NCI-H510A (cell line): ENCODE data around the gene CDC20B.
"Not testable (repeated sequence)": the region's sequence is repeated elsewhere in the genome, so short reads cannot be mapped to it uniquely, and the experiment has no call there.

Experiments used
- DNase-seq: peaks from one replicate; lab custom pipeline; 2025; lab: John Stamatoyannopoulos, UW

The CDC20B gene

DNA sequence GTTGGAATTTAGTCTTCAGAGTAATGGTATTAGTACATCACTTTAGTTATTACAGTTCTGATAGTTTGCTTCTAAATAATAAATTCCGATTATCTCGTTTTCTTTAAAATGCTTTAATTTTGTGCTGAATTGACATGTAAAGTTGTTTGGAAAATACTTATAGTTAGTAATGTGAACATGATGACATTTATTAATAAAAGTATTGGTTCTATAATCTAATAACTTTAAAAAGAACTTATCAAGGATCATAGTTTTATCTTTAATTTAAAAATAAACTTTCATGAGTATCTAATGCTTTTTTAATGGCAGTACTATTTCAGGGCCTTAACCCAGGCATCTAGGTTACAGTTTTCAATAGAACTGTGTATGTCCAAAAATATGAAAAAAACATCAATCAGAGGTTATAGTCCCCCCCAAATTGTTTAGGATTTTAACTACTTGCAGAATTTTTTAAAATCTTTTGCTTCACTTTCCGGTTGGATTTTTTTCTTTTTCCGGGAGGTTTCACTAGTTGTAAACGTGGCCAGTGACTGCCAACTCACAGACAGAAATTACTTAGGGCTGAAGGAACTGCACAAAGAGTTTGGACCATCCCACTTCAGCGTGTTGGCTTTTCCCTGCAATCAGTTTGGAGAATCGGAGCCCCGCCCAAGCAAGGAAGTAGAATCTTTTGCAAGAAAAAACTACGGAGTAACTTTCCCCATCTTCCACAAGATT, 12.3 kb downstream of the CDC20B start:
- DNase-seq: no peak

DNA sequence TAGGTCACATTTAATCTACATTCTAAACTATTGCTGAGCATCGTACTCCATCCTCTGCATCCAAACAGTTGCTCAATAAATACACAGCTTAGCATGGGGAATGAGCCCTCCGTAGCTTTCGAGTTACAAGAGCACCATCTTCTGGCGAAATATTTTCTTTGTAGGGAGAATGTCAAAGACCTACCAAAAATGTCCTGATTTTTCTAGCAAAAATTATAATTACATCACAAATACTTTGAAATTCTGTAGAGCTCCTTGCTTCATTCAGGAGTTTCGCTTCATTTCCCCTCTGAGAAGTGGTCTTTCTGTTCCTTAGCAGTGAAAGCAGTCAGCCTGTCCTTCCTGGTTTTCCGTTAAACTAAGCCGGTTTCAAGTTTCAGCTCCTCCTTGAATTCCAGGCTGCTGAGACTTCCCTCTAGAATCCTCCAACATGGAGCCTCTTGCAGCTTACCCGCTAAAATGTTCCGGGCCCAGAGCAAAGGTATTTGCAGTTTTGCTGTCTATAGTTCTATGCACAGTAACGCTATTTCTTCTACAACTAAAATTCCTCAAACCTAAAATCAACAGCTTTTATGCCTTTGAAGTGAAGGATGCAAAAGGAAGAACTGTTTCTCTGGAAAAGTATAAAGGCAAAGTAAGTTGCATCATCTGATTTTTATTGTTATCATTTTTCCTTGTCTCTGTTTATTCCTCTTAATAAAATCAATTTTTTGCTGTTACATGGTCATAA, 13.0 kb downstream of the CDC20B start, which contains the start of gene GPX8:
Gene GPX8, plus strand, starts transcription at position 409 of the 730 bp plus-strand sequence. Its CDS starts 22 bp downstream, at position 431.
- DNase-seq: no peak

DNA sequence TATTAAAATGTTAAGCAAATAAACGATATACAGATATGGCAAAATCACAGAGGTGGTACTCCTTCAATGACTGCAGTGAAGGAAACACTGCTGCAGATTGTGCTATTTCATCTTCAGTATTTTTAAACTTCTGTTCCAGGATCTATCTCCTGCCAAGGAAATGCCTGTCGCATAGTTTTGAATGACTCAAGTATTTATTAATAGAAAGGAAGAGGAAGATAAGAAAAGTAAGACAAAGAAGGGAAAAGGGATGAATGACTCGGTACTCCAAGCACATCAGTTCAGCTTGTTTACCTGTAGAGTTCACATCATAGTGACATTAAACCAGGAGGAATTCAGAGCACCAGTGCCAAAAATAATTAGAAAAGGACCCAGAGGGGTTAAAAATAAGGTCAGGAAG, 18.1 kb downstream of the CDC20B start:
- no peak for DNase-seq

DNA sequence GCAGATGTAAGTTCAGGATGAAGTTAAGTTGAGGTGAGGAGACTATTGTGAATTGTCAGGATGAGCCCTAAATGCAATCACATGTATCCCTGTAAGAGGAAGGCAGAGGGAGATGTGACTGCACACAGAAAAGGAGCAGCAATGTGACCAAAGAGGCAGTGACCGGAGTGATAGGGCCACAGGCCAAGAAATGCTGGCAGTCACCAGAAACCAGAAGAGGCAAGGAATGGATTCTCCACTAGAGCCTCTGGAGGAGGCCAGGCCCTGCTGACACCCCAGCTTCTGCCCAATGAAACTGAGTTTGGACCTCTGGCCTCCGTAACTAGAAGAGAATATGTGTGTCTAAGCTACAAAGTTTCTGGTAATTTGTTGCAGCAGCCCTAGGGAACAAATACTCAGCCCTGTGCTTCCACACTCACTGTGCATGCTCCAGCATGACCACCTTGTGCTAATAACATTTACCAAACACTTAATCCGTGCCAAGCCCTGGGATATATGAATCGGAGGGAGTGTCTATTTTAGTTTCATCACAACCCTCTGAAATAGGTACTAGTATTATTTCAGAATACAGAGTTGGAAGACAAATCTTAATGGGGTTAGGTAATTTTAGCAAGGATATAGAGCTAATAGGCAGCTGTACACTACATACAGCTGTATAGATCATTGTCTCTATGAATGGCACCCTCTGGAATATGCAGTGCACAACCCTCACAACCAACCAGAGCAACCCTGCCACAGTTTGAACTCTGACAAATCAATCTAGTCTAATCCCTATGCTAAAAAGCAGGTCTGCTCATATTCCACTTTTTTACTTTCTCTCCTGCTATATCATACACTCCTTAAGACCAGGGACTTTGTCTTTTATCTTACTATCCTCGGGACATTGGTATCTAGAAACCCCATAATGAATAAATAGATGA, 20.8 kb downstream of the CDC20B start:
- no peak for DNase-seq

DNA sequence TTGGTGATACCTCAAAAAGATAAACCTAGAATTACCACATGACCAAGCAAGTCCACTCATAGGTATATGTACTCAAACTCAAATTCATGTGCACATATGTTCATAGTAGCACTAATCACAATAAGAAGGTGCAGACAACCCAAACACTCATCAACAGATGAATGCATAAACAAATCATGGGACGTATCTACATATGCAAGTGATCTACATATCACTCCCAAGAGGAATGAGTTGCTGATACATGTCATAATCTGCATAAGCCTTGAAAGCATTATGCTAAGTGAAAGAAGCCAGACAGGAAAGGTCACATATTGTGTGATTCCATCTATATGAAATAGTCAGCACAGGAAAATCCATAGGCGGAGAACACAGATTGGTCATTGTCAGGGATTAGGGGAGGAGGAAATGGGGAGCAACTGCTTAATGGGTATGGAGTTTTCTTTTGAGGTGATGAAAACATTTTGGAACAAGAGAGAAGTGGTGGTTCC, 23.6 kb downstream of the CDC20B start:
- no peak for DNase-seq

GRCh38 chr5:55146543-55147151, 26.3 kb downstream of the CDC20B start:
- peak; percentile 30 for DNase-seq

- DNase-seq: no peak
Observed at GRCh38 chr5:55146080-55146479, 26.9 kb downstream of the CDC20B start.

- DNase-seq: no peak
Observed at GRCh38 chr5:55143624-55144023, 29.4 kb downstream of the CDC20B start.

GRCh38 chr5:55141945-55142690, 30.9 kb downstream of the CDC20B start:
- DNase-seq: no peak

- DNase-seq: no peak
Observed at GRCh38 chr5:55140908-55141665, 31.9 kb downstream of the CDC20B start.

- no peak for DNase-seq
Observed at GRCh38 chr5:55136521-55136920, 36.5 kb downstream of the CDC20B start.

GRCh38 chr5:55134053-55134722, 38.8 kb downstream of the CDC20B start:
- no peak for DNase-seq

GRCh38 chr5:55123365-55123764, 49.6 kb downstream of the CDC20B start:
- DNase-seq: no peak

DNA sequence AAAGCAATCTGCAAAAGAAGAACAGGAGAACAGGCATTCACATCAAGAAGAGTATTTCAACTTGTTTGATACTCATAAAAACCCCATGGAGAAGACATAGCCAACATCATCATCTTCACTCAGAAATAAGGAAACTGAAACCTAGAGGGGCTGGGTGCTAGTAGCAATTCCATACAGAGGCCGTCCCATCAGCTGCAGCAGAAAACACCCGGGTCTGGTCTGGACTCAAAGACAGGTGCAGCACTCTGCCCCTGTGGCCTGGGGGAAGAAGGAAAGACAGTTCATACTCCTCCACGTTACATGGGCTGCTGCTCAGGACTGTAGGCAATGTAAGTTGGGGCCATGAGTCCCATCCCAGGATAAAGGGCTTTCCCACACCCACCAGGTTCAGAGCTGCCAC, 58.9 kb downstream of the CDC20B start:
- DNase-seq: no peak

DNA sequence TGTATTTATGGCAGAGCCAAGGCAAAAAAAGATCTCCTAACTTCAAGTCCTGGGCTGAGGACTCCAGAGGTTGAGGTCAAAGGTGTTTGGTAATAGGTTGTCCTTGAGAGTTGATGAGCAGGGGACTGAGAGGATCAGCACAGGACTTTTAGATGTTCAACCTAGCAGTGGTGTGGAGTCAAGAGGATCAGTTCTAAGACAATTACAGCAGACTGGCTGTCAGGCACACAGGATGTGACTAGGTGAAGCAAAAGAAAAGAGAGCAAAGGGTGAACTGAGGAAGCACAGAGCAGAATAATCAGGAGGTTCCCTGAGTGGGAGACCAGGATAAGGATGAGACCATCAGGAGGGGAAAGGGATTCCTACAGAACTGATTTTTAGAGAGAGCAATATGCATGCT, 59.6 kb downstream of the CDC20B start:
- DNase-seq: no peak

DNA sequence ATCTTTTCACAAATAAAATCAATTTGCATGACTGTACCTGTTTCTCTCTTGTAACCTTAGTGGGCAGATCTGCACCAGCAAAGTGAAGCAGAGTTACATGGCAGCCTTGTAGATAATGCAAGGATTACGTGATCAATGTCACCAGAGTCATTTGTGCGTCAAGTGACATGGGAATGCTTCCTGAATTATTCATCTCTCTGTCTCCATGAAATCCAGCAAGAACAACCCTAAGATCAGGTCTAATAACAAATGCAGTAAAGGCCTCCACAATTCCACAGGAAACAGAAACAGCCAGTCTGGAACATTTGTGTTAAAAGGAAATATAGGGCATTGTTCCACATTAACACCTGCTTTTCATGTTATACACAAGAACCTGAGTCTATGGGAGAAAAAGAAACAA, 62.8 kb downstream of the CDC20B start:
- DNase-seq: no peak

DNA sequence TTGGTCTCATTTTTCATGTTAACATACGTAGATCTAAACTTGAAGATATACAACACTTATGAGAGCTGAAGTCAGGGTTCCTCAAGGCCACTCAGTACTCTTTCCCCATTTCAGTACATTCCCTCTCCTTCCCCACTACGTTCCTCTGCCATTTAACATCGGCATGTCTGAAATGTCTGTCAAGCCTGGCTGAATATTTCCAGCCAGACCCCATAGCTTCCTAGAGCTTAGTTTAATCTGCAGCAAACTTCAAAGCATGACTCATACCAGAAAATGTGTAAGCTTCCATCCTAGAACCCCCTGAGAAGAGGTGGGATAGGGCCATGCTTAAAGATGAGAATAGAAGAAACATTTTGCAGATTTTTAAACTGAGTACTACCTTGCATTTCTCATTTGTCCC, 64.3 kb downstream of the CDC20B start:
- DNase-seq: no peak

DNA sequence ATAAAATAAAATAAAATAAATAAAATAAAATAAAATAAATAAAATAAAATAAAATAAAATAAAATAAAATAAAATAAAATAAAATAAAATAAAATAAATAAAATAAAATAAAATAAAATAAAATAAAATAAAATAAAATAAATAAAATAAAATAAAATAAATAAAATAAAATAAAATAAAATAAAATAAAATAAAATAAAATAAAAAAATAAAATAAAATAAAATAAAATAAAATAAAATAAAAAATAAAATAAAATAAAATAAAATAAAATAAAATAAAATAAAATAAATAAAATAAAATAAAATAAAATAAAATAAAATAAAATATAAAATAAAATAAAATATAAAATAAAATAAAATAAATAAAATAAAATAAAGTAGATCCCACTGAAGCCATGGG, 67.0 kb downstream of the CDC20B start:
- not testable (repeated sequence) for DNase-seq

DNA sequence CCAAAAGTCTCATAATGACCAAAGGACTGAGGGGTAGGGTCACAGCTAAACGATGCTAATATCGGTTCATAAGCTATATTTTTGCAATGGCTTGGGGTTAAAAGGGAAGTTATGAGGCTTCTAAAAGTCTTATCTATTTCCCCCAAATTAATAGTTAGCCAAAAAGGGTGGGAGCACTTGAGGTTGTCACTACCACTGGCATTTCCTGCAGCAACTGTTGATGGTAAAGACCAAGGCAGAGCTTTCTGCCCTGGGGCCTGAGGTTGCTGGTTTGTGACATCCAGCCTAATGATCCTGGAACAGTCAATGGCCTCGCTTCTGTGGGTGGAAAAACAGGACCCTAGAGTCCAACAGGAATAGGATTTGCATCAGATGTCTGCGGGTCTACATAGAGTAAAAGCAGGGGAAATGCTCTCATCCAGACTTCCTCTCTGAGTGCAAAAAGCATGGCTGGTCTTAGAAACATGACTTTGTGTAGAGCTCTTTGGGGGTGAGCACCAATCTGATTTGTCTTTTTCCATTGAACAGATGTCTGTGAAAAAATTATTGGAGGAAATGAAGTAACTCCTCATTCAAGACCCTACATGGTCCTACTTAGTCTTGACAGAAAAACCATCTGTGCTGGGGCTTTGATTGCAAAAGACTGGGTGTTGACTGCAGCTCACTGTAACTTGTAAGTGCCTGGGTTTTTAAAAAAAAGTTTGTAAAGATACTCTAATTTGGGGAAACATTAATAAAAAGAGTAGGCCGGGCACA, 67.9 kb downstream of the CDC20B start:
- no peak for DNase-seq
